ENCODE measurements around the gene TAF3.

GRCh38 chr10:8049045-8049864, 230.9 kb downstream of the TAF3 start:
- TF ChIP-seq POLR2A (IDR thresholded peaks at IDR 0.05) (no peak), CTCF (IDR thresholded peaks at IDR 0.05) (no peak)

Measured in stomach (tissue), 4 donors.